ENCODE data around the gene MFAP5. TPM values are rescaled to one million over a fixed set of nuclear protein-coding genes. Genes with fewer than 3 reads are reported as not detected.

Gene MFAP5
- total RNA-seq, 2 donors from 2014 or later, result 2.8 to 13.4 TPM

GRCh38 chr12:8596561-8596960, 66.1 kb downstream of the MFAP5 start:
- no peaks in the 10 kb centered on the region for H3K4me1 ChIP-seq (replicated peaks)
- H3K27me3 ChIP-seq (replicated peaks; ENCODE audit: insufficient read depth), result no peaks in the 10 kb centered on the region
- DNase-seq (ENCODE audit: low spot score), result no peak
- WGBS, result 65% methylated on average over 3 of the region's 3 CpGs
- no peak for TF ChIP-seq POLR2AphosphoS5 (IDR thresholded peaks at IDR 0.05)
- no peak for TF ChIP-seq CTCF (IDR thresholded peaks at IDR 0.05)
- no peak for TF ChIP-seq POLR2A (IDR thresholded peaks at IDR 0.05)
- H3K9me3 ChIP-seq, result no peaks in the 10 kb centered on the region
- intact Hi-C loops (cut with DNase I), result no loop called here
- no peak overlapping the region for H3K27ac ChIP-seq
- no peak overlapping the region for H3K4me3 ChIP-seq
- H3K36me3 ChIP-seq, result no peaks in the 10 kb centered on the region

Small RNA genes within 50 kb of the gene (small RNA-seq; reads per million reads assigned to genes)
- 0 reads per million in 2 donors for gene RF00564

Other genes with a start within 250 kb of the MFAP5 start
- gene CLEC6A, start 206.9 kb downstream of the MFAP5 start, total RNA-seq, result not detected
- gene CLEC4D, start 149.3 kb downstream of the MFAP5 start, total RNA-seq, result 1 to 10 TPM in 1 of 2 donors, not detected in 1; 1.5 TPM
- gene CLEC4E, start 121.9 kb downstream of the MFAP5 start, total RNA-seq, result 1 to 10 TPM in 1 of 2 donors, under 1 TPM in 1; 0.73 to 3.0 TPM
- gene AICDA, start 50.0 kb downstream of the MFAP5 start, total RNA-seq, result 1 to 10 TPM in 1 of 2 donors, not detected in 1; 4.3 TPM
- 10 to 100 TPM; 14.4 to 72.4 TPM for gene RIMKLB, start 35.2 kb upstream of the MFAP5 start, total RNA-seq
- 10 to 100 TPM in 1 of 2 donors, 1 to 10 TPM in 1; 1.6 to 43.7 TPM for gene A2ML1, start 159.8 kb upstream of the MFAP5 start, total RNA-seq